GM21381 (cell line): Measurements from ENCODE around the gene PADI3.
"Not testable (repeated sequence)": the region's sequence is repeated elsewhere in the genome, so short reads cannot be mapped to it uniquely, and the experiment has no call there.

Source experiments
- ATAC-seq: cut with Tn5 transposase; IDR thresholded peaks from one replicate; pipeline ENCODE4 v1.9.1; 2021; ENCODE audit warnings: mild to moderate bottlenecking, moderate library complexity; ENCODE audit not compliant: unreplicated experiment

The PADI3 gene

GRCh38 chr1:17239420-17239819 lies 9.5 kb upstream of the PADI3 start:
- ATAC-seq = no peak

GRCh38 chr1:17241011-17241779 lies 7.7 kb upstream of the PADI3 start:
- not testable (repeated sequence) for ATAC-seq

GRCh38 chr1:17241780-17242074 lies 7.2 kb upstream of the PADI3 start:
- not testable (repeated sequence) for ATAC-seq

- no peak for ATAC-seq
Measured at GRCh38 chr1:17243274-17243673, 5.6 kb upstream of the PADI3 start.

GRCh38 chr1:17244821-17245740 lies 3.8 kb upstream of the PADI3 start:
- no peak for ATAC-seq

- no peak for ATAC-seq
Measured at GRCh38 chr1:17245816-17246325, 3.0 kb upstream of the PADI3 start.

GRCh38 chr1:17246971-17247370 lies 1.9 kb upstream of the PADI3 start:
- ATAC-seq = no peak

GRCh38 chr1:17250601-17251000 lies 1.7 kb downstream of the PADI3 start:
- ATAC-seq = no peak

- no peak for ATAC-seq
Measured at GRCh38 chr1:17251246-17251645, 2.3 kb downstream of the PADI3 start.

GRCh38 chr1:17251701-17252376 lies 2.9 kb downstream of the PADI3 start:
- ATAC-seq = no peak

- ATAC-seq = no peak
Measured at GRCh38 chr1:17255336-17255735, 6.4 kb downstream of the PADI3 start.

GRCh38 chr1:17258116-17258757 lies 9.3 kb downstream of the PADI3 start:
- ATAC-seq = no peak

GRCh38 chr1:17258758-17259130 lies 9.8 kb downstream of the PADI3 start:
- ATAC-seq = no peak

- ATAC-seq = no peak
Measured at GRCh38 chr1:17259233-17259873, 10.5 kb downstream of the PADI3 start.

GRCh38 chr1:17260264-17260663 lies 11.4 kb downstream of the PADI3 start:
- no peak for ATAC-seq

GRCh38 chr1:17260738-17261137 lies 11.8 kb downstream of the PADI3 start:
- no peak for ATAC-seq

- ATAC-seq = no peak
Measured at GRCh38 chr1:17263936-17264335, 15.0 kb downstream of the PADI3 start.

- ATAC-seq = no peak
Measured at GRCh38 chr1:17264470-17264869, 15.6 kb downstream of the PADI3 start.

- ATAC-seq = no peak
Measured at GRCh38 chr1:17265162-17265561, 16.3 kb downstream of the PADI3 start.

GRCh38 chr1:17265950-17266349 lies 17.1 kb downstream of the PADI3 start:
- ATAC-seq = no peak
